Stimulated activated naive CD8-positive, alpha-beta T cell treated with anti-CD3 and anti-CD28 coated beads, Interleukin-15, Interleukin-2, amounts not matched to agents 100 U/mL and 50 U/mL, for 24 hours (primary cell): ENCODE results near the gene RAB3D.
"Not testable (repeated sequence)": the region's sequence is repeated elsewhere in the genome, so short reads cannot be mapped to it uniquely, and the experiment has no call there.

ENCODE experiments used
- ATAC-seq: fragments of 150-1000 bp; cut with Tn5 transposase; one replicate; pipeline ENCODE4 v1.10.0; 2021
- DNase-seq: peaks from one replicate; pipeline ENCODE4 v3.0.0; 2021

RAB3D gene

GRCh38 chr19:11365557-11366117 lies 26.2 kb upstream of the RAB3D start:
- no peak for ATAC-seq
- no peak for DNase-seq

- ATAC-seq (no peak), DNase-seq (no peak)
Measured at GRCh38 chr19:11364935-11365334, 25.5 kb upstream of the RAB3D start.

DNA sequence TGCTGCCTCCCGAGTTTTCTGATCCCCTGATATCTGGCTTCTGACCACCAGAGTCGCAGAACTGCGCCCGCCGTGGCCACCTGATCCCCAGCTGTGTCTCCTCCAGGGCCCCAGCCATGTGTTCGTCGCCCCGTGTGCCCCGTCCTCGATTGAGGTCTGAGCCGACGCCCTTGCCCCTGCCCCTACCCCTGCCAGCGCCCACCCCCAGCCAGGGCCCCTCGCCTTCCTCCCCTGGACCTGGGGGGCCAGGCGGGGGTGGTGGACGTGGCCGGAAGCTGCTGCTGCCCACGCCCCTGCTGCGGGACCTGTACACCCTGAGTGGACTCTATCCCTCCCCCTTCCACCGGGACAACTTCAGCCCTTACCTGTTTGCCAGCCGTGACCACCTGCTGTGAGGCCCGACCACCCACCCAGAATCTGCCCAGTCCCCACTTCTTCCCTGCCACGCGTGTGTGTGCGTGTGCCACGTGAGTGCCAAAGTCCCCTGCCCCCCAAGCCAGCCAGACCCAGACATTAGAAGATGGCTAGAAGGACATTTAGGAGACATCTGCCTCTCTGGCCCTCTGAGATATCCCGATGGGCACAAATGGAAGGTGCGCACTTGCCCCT lies 24.9 kb upstream of the RAB3D start:
- no peak for ATAC-seq

DNA sequence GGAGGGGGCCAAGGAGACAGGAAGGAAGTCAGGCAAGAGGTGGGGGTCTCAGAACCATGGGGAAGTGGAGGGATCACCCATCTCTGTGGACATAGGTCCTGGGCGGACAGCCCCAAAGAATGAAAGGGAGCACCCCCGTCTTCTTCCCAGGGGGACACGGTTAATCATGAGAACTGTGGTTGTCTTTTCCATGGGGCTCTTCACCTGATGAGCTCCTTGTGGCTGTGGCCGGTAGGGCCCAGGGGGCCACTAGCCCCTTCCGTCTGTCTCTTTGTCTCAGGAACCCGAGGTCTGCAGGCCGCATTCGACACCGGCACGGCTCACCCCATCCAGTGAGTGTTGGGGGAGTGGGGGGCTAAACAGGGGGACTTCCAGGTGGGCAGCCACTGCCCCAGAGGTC lies 24.4 kb upstream of the RAB3D start:
- DNase-seq, result no peak

More for the DNA sequence above, 24.9 kb upstream of the RAB3D start:
- DNase-seq, result no peak

GRCh38 chr19:11361771-11362731 lies 22.6 kb upstream of the RAB3D start:
- no peak for DNase-seq
- no peak for ATAC-seq

More for the DNA sequence above, 24.4 kb upstream of the RAB3D start:
- ATAC-seq, result no peak

GRCh38 chr19:11361037-11361770 lies 21.7 kb upstream of the RAB3D start:
- no peak for DNase-seq
- peak; percentile 24 for ATAC-seq

DNA sequence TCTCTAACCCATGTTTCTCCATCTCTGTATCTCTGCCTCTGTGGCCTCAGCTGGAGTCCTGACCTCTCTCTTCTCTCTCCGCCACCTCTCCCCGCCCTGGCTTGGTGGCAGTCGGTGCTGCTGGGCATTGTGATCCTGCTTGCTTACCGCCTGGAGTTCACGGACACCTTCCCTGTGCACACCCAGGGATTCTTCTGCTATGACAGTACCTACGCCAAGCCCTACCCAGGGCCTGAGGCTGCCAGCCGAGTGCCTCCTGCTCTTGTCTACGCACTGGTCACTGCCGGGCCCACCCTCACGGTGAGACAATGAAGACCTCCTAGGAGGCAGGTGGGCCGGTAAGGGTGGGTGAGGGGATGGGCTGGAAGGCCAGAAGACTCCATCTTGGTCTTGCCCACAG lies 20.0 kb upstream of the RAB3D start:
- ATAC-seq, result no peak

DNA sequence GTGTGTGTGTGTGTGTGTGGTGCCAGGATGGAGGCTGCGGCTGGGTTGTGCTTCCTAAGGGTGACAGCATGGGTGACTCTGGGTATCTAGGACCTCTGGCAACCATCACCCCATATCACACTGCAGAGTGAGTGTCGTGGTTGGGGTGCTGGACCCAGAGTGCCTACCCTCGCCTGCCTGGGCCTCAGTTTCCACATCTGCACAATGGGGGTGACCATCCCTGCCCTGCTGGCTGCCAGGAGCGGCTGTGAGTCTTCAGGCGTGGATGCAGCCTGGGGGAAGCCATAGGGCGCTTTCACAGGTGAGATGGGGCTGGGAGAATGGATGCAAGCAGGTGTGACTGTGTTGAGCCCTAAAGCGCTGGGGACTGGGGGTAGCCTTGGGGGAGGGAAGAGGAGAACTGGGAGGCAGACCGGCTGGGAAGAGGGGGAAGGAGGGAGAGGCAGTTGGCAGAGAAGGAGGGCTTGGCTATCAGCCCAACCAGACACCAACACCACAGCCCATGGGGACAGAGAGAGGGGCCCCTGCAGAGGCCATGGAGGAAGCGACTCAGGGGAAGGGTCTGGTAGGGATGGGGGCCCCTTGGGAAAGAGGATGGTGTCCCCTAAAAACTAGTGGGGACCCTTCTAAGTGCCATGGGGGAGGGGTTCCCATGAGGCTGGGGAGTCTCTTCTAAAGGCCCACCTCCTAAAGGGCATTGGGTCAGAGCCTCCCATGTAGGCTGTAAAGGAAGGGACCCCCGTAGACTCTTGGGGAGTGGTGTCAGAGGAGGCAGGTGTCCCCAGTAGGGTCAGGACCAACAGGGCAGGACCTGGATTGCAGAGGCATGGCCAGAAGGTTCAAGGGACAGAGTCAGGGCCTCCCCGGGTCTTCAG lies 17.5 kb upstream of the RAB3D start:
- ATAC-seq (no peak), DNase-seq (no peak)

More for the DNA sequence above, 20.0 kb upstream of the RAB3D start:
- DNase-seq, result no peak

DNA sequence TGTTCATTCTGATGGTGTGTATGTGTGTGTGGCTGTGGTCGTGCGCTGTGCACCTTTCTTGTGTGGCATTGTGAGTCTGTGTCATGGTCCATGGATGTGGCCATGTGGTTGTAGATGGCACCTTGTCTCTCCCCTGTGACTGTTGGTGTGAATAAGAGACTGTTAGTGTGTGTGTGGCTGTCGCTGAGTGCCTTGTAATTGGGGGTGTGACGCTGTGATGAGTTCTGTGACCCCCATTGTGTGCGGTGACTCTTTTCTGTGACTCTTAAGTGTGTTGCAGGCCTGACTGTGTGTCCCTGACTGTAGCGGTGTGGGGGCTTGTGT lies 16.6 kb upstream of the RAB3D start:
- DNase-seq, result no peak
- ATAC-seq, result no peak

- DNase-seq, result peak; percentile 87
- ATAC-seq, result peak; percentile 77
Measured at GRCh38 chr19:11355160-11356073, 16.0 kb upstream of the RAB3D start, which contains the start of gene PLPPR2. Gene PLPPR2, plus strand, starts transcription at chr19:11355432. Its CDS starts 2,242 bp downstream, at chr19:11357674.

GRCh38 chr19:11354102-11354501 lies 14.6 kb upstream of the RAB3D start:
- DNase-seq, ATAC-seq: not testable (repeated sequence)

GRCh38 chr19:11349171-11349570 lies 9.7 kb upstream of the RAB3D start:
- no peak for DNase-seq
- no peak for ATAC-seq

DNA sequence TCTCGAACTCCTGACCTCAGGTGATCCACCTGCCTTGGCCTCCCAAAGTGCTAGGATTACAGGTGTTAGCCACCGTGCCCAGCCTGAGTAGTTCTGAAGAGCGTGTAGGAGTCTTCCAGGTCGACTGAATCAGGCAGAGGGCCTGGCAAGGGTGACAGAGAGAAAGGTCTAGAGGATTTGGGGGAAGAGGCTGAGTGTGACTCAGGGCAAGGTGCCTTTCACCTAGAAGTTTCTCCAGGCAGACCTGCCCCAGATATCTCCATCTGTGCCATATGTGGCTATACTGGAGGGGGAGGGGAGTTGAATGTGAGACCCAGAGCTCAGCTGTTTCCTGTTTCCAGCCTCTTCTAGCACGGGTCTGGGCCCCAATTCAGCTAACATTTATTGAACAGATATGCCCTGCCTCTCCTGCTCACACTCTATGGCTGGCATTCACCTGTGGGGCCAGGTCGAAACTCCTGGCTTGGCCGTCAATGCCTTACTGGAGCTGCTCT lies 8.1 kb upstream of the RAB3D start:
- DNase-seq (no peak), ATAC-seq (no peak)

DNA sequence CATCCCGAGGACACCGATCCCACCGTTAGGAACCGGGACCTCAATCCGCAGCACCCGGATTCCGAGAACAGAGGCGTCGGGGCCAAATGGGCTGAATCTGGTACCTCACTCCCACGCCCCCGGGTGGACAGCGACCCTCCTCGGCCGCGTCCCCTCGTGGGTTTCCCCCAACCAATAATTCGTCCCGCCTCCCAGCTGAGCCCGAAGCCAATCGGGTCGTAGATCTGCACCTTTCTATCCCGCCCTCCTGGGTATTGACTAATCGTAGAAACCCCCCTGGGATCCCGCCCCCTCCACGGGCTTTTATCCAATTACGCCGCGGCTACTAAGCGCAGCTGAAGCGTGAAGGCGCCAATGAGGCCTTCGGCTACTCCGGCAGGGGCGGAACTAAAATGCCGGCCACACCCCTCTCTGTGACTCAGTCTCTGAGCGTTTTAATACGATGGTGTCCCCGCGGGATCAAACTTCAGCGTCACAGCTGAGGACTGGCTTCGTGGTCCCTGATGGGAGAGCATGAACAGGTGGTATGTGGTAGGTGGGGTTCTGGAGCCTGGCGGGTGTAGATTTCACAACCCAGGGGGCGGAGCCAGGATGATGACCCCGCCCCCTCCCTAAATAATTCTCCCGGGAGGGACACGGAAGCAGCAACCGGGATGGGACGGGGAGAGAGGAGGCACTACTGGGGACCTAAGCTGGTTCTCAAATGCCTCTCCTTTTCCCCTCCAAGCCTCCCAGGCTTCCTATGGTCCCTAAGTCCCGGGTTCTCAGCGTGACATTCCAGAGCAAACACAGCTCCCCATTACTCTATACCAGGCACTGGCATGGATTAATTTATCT lies 6.9 kb upstream of the RAB3D start, which contains the start of the genes CCDC159 and TMEM205:
Gene CCDC159 (plus strand): TSS at position 416 of the 837 bp plus-strand sequence. CDS start 88 bp downstream, at position 504.
Gene TMEM205 (minus strand): TSS at position 165 of the 837 bp plus-strand sequence. CDS start 649 bp downstream, outside the sequence.
- ATAC-seq (peak; percentile 98), DNase-seq (peak; percentile 97)

GRCh38 chr19:11345122-11345803 lies 5.8 kb upstream of the RAB3D start:
- ATAC-seq, result no peak

DNA sequence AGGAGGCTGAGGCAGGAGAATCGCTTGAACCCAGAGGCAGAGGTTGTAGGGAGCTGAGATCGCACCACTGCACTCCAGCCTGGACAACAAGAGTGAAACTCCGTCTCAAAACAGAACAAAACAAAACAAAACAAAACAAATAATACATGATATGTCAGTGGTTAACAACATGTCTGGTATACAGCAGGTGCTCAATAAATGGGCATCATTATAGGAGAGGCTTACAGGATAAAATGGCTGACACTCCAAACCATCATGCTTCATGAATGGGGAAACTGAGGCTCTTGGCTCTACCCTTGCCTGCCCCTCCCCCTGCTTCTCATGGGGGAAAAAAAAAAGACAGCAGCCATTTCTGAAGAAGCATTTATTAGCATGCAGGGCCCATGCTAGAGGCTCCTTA lies 3.0 kb upstream of the RAB3D start:
- ATAC-seq, result no peak
- no peak for DNase-seq

More at GRCh38 chr19:11345122-11345803, 5.8 kb upstream of the RAB3D start:
- DNase-seq, result no peak

DNA sequence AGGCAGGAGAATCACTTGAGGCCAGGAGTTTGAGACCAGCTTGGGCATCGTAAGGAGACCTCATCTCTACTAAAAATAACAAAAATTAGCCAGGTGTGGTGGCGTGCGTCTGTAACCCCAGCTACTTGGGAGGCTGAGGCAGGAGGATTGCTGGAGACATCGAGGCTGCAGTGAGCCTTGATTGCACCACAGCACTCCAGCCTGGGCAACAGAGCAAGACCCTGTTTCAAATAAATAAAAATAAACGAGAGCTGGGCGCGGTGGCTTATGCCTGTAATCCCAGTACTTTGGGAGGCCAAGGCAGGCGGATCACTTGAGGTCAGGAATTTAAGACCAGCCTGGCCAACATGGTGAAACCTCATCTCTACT lies 626 bp upstream of the RAB3D start:
- not testable (repeated sequence) for DNase-seq, ATAC-seq

GRCh38 chr19:11338569-11339253 lies 746 bp downstream of the RAB3D start:
- DNase-seq (no peak), ATAC-seq (no peak)
